ENCODE results near the gene SLC41A1. TPM values are rescaled to one million over a fixed set of nuclear protein-coding genes. Genes with fewer than 3 reads are reported as not detected.

Gene SLC41A1
- total and polyA plus RNA-seq, 2 experiments from 2014 or later, result 44.5 to 52.1 TPM

GRCh38 chr1:205852969-205853368 is 40.0 kb upstream of the SLC41A1 start:
- H3K4me3 ChIP-seq, result no peak overlapping the region
- no peaks in the 10 kb centered on the region for H3K27me3 ChIP-seq
- no peak for DNase-seq (ENCODE audit: low read depth in 1 of 2, low spot score in 1 of 2)
- no peak overlapping the region for H3K27ac ChIP-seq
- no peak for TF ChIP-seq CTCF (IDR thresholded peaks at IDR 0.05; ENCODE audit: low read depth, low read length)
- no peaks in the 10 kb centered on the region for H3K4me1 ChIP-seq (ENCODE audit: low read depth)
- H3K36me3 ChIP-seq, result no peaks in the 10 kb centered on the region
- no peaks in the 10 kb centered on the region for H3K9me3 ChIP-seq (ENCODE audit: low read depth)

GRCh38 chr1:205851993-205852392 is 39.0 kb upstream of the SLC41A1 start:
- DNase-seq (ENCODE audit: low read depth in 1 of 2, low spot score in 1 of 2), result no peak
- Histone ChIP-seq H3K36me3 (no peaks in the 10 kb centered on the region), H3K4me1 (ENCODE audit: low read depth) (no peaks in the 10 kb centered on the region), H3K4me3 (no peak overlapping the region), H3K27ac (no peak overlapping the region), H3K27me3 (no peaks in the 10 kb centered on the region), H3K9me3 (ENCODE audit: low read depth) (no peaks in the 10 kb centered on the region)
- no peak for TF ChIP-seq CTCF (IDR thresholded peaks at IDR 0.05; ENCODE audit: low read depth, low read length)

GRCh38 chr1:205849619-205850355 is 36.8 kb upstream of the SLC41A1 start, which contains the start of gene PM20D1:
Gene PM20D1 (minus strand): TSS chr1:205850132. CDS start chr1:205850072, 60 bp downstream.
- Histone ChIP-seq H3K4me3 (no peak within 1 kb of the TSS), H3K27ac (no peak within 1 kb of the TSS), H3K36me3 (no peaks in the 10 kb centered on the region), H3K9me3 (ENCODE audit: low read depth) (no peaks in the 10 kb centered on the region), H3K4me1 (ENCODE audit: low read depth) (no peaks in the 10 kb centered on the region), H3K27me3 (no peaks in the 10 kb centered on the region)
- peak in 1 of 2 donors; percentile 92 for DNase-seq (ENCODE audit: low read depth in 1 of 2, low spot score in 1 of 2)
- no peak for TF ChIP-seq CTCF (IDR thresholded peaks at IDR 0.05; ENCODE audit: low read depth, low read length)

- Histone ChIP-seq H3K4me1 (ENCODE audit: low read depth) (peaks cover 22% of the 10 kb centered on the region), H3K36me3 (no peaks in the 10 kb centered on the region), H3K9me3 (ENCODE audit: low read depth) (no peaks in the 10 kb centered on the region), H3K27ac (peak overlapping the region; percentile 38), H3K27me3 (no peaks in the 10 kb centered on the region), H3K4me3 (no peak overlapping the region)
- DNase-seq (ENCODE audit: low read depth in 1 of 2, low spot score in 1 of 2), result no peak
- no peak for TF ChIP-seq CTCF (IDR thresholded peaks at IDR 0.05; ENCODE audit: low read depth, low read length)
Observed at GRCh38 chr1:205843036-205843859, 30.2 kb upstream of the SLC41A1 start.

GRCh38 chr1:205842229-205842628 is 29.2 kb upstream of the SLC41A1 start:
- Histone ChIP-seq H3K9me3 (ENCODE audit: low read depth) (no peaks in the 10 kb centered on the region), H3K4me1 (ENCODE audit: low read depth) (peaks cover 22% of the 10 kb centered on the region), H3K4me3 (no peak overlapping the region), H3K27ac (peak overlapping the region; percentile 38), H3K27me3 (no peaks in the 10 kb centered on the region), H3K36me3 (no peaks in the 10 kb centered on the region)
- peak in 1 of 2 donors; percentile 60 for DNase-seq (ENCODE audit: low read depth in 1 of 2, low spot score in 1 of 2)
- no peak for TF ChIP-seq CTCF (IDR thresholded peaks at IDR 0.05; ENCODE audit: low read depth, low read length)
